Right renal cortex interstitium (tissue), 3 donors: Measurements from ENCODE around the gene PRTN3. TPM values are rescaled to one million over a fixed set of nuclear protein-coding genes. Genes with fewer than 3 reads are reported as not detected.
"Not testable (repeated sequence)": the region's sequence is repeated elsewhere in the genome, so short reads cannot be mapped to it uniquely, and the experiment has no call there.

Source experiments
- DNase-seq, 3 donors: peaks; one replicate each; pipeline ENCODE4 v3.0.0-alpha.2; 2013; ENCODE audit warnings: low read depth in 3 of 3, low spot score in 2 of 3
- polyA plus RNA-seq, 3 donors: library from polyadenylated mRNA; unstranded; fragments of 120-200 nt; gene quantifications; one replicate each; pipeline ENCODE4 v1.2.1, GENCODE V29; 2013; ENCODE audit not compliant: insufficient read length in 3 of 3

PRTN3 gene
- polyA plus RNA-seq, 3 donors: 0.32 to 1.6 (median 0.78) TPM

DNA sequence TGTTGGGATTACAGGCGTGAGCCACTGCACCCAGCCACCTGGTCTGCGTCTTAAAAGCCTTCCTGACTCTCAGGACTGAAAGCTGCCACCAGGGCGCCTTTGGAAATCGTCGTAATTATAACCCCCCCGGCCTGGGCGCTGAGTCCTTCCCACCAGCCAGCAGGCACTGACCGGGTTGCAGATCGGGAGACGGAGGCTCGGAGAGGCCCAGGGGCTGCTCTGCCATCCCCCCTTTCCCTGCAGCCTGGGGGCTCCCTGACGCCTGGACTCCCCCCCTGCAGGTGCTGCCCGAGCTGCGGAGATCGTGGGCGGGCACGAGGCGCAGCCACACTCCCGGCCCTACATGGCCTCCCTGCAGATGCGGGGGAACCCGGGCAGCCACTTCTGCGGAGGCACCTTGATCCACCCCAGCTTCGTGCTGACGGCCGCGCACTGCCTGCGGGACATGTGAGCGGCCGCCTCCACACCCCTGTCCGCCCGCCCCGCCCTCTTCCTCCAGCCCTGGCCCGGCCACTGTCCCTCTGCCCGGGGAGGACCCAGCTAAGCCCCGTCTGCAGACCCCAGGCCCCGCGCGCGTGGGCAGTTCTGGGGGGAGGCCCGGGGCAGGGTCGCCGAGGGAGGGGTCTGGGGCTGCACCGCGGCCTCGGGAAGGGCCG, 2.5 kb downstream of the PRTN3 start:
- no peak for DNase-seq

DNA sequence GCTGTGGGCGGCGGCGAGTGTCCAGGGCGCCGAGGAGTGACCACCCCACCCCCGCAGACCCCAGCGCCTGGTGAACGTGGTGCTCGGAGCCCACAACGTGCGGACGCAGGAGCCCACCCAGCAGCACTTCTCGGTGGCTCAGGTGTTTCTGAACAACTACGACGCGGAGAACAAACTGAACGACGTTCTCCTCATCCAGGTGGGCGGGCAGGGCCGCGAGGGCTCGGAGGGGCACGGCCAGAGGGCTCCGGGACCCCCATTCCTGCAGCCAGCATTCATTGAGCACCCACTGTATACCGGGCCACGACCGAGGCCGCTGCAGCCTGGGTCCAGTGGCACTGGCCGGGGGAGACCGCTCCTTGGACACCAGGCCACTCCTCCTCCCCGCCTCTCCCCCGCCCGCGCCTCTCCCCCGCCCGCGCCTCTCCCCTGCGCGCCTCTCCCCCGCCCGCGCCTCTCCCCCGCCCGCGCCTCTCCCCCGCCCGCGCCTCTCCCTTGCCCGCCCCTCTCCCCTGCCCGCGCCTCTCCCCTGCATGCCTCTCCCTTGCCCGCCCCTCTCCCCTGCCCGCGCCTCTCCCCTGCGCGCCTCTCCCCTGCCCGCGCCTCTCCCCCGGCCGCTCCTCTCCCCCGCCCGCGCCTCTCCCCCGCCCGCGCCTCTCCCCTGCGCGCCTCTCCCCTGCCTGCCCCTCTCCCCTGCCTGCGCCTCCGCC, 3.2 kb downstream of the PRTN3 start:
- no peak for DNase-seq

- DNase-seq: no peak
Measured at GRCh38 chr19:844546-844971, 3.8 kb downstream of the PRTN3 start.

DNA sequence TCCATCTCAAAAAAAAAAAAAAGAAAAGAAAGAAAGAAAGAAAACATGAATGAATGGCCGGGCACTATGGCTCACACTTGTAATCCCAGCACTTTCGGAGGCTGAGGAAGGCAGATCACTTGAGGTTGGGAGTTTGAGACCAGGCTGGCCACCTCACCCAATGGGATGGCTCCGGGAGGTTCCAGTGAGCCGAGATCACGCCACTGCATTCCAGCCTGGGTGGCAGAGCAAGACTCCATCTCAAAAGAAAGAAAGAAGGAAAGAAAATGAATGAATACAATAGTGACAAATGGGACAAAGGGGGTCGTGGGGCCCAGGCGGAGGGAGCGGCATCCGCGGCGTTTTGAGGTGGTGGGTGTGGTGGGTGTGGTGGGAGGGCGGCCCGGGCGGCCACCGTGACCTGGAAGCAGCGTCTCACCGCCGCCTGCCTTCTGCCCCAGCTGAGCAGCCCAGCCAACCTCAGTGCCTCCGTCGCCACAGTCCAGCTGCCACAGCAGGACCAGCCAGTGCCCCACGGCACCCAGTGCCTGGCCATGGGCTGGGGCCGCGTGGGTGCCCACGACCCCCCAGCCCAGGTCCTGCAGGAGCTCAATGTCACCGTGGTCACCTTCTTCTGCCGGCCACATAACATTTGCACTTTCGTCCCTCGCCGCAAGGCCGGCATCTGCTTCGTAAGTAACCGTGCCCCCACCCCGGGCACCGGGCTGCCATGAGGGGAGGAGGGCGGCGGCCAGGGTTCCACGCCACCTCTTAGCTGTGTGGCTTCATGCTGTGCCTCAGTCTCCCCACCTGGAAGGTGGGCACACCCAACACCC, 5.1 kb downstream of the PRTN3 start:
- no peak for DNase-seq

DNA sequence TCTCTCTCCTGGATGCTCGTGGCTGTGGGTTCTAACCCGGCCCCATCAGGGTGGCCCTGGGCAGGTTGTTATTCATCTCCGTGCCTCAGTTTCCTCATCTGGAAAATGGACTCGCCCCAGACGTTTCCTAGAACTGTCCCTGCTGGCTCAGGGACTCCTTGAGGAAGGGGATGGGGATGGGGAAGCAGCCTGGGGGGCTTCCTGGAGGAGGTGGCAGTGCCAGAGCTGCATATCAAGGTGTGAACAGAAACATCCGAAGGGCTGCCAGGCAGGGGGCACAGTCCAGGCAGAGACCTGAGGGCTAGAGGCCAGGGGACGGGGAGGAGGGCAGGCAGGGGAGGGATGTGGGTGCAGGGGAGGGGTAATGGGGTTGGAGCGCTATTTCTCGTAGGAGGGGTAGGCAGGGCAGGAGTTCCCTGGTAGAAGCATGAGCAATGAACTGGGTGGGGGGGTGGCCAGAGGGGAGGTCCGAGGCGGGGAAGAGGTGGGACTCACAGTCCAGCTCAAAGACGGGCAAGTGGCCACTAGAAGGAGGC, 7.7 kb downstream of the PRTN3 start:
- no peak for DNase-seq

- DNase-seq: not testable (repeated sequence)
Measured at GRCh38 chr19:849195-849594, 8.4 kb downstream of the PRTN3 start.

- DNase-seq: no peak
Measured at GRCh38 chr19:850221-850978, 9.6 kb downstream of the PRTN3 start.

GRCh38 chr19:850979-851335, 10.2 kb downstream of the PRTN3 start:
- DNase-seq: no peak

- DNase-seq: no peak
Measured at GRCh38 chr19:852136-853013, 11.6 kb downstream of the PRTN3 start, which contains the start of gene ELANE. Gene ELANE, plus strand, starts transcription at chr19:852303. Its CDS starts 26 bp downstream, at chr19:852329.

GRCh38 chr19:853014-853585, 12.3 kb downstream of the PRTN3 start:
- DNase-seq: no peak

- DNase-seq: not testable (repeated sequence)
Measured at GRCh38 chr19:853614-854220, 12.9 kb downstream of the PRTN3 start.

- no peak for DNase-seq
Measured at GRCh38 chr19:854549-854948, 13.8 kb downstream of the PRTN3 start.

GRCh38 chr19:855142-855541, 14.3 kb downstream of the PRTN3 start:
- no peak for DNase-seq

DNA sequence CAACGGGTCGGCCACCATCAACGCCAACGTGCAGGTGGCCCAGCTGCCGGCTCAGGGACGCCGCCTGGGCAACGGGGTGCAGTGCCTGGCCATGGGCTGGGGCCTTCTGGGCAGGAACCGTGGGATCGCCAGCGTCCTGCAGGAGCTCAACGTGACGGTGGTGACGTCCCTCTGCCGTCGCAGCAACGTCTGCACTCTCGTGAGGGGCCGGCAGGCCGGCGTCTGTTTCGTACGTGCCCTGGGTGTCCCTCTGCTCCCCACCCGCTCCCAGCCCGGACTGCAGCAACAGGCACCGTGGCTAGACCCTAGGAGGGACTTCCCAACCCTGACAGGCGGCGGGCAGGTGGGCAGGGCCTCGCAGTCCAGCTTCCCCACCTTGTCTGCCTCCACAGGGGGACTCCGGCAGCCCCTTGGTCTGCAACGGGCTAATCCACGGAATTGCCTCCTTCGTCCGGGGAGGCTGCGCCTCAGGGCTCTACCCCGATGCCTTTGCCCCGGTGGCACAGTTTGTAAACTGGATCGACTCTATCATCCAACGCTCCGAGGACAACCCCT, 14.8 kb downstream of the PRTN3 start:
- no peak for DNase-seq

DNA sequence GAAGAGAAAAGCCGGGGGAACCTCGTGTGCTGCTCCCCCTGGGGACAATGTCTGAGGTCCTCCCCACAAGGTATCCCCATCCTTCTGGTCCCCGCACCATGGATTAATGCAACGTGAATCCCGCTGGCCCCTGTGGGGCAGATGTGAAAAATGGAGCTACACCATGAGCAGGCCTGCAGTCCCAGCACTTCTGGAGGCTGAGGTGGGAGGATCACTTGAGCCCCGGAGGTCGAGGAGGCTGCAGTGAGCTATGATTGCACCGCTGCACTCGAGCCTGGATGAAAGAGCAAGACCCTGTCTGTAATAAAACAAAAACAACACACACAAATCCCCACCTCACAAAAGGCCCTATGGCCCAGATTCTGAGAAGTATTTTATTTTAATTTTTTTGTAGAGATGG, 17.5 kb downstream of the PRTN3 start:
- DNase-seq: no peak

DNA sequence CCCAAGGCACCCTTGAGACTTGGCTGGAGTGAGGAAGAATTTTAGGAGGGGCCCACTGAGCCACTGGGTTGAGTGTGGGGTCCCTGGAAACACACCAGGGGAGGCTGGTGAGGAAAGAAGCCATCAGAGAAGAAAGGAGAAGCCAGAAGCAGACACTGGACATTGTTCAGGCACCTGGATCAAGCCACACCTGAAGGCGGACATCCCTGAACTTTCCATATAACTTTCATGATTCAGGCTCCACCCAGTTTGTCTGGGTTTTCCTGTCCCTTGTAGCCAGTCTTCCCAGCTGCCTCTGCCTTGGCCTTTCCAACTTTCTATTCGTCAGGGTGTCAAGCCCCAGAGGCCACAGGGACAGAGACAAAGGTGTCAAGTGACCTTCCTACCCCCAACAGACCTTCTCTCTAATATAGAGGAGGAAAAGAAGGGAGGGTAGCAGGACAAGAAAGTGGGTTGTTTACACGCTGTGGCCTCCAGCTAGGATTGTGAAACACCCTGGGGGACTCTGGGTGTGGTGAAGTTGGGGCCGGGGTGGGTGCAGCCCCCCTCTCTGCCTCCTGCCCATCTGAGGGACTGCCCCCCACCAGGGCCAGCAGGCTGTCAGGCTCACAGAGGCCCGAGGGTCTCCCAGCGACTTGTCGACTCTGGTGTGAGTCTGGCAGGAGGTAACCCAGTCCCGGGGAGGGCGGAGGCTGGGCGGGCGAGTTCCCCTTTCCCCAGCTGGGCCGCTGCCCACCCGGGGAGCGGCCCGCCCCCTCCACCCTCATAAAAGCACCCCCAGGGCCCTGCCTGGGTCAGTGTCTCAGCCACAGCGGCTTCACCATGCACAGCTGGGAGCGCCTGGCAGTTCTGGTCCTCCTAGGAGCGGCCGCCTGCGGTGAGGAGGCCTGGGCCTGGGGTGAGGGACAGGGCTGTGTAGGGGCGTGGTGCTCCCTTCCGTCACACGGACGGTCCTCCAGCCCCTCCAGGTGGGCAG, 18.4 kb downstream of the PRTN3 start, which contains the start of gene CFD:
CFD (plus strand) TSS at position 797 of the 976 bp plus-strand sequence; CDS start at position 823, 26 bp downstream.
- no peak for DNase-seq

GRCh38 chr19:861141-861755, 20.4 kb downstream of the PRTN3 start:
- DNase-seq: no peak
